ENCODE data around the gene RAI1.

RAI1 gene

GRCh38 chr17:17815436-17816200 lies 134.4 kb downstream of the RAI1 start:
- no peak for DNase-seq (ENCODE audit: low read depth, low spot score)

DNA sequence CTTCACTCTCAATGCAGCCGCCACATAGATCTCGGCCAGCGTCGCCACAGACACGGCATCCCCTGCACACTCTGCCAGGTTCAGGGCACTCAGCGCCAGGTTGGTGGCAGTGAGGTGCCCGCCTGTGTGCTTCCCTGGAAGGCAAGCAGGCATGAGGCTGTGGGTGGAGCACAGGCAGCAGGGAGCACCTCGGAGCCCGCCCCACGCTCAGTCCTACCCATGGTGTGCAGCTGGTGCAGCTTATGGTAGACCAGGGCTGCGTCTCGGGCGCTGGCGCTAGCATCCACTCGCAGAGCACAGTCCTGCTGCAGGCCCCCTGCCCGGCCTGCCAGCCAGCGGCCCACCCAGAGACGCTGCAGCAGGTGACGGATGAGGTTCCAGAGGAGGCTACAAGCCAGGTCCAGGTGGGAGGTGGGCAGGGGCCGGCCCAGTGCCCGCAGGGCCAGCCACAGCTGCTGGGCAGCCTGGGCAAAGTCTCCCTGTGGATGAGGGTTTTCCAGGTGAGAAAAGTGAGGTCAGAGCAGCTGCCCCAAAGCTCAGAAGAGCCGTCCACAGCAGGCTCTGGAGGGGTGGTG lies 135.1 kb downstream of the RAI1 start:
- no peak for DNase-seq (ENCODE audit: low read depth, low spot score)

DNA sequence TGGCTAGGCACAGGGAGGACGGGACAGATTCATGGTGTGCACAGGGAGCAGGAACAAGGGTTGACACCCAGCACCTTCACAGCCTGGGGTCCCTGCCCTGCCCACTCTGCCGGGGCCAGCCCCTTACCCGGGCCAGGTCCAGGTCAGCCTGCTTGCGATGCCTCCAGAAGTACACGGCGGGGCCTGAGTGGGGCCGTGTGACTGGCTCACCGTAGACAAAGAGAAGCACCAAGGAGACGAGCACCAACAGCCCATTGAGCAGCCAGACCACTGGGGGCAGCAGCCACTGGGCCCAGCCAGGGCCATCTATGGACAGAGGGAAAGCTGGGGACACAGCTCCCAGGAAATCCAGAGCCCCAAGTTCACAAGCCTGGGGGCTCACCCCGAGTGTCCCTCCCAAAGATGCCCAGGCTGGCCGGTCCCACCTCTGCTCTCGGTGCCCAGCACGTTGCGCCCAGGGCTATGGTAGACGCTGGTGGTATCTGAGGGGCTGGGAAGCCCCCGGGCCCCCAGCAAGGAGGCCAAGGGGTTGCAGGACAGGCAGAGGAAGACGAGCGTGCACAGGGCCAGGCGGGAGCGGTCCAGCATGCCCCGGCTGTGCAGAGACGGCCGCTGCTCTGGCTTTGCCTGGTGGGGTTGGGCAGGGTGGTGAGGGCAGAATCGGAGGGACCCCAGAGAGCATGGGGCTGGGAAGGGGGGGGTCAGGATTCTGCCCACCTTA lies 135.7 kb downstream of the RAI1 start:
- DNase-seq (ENCODE audit: low read depth, low spot score) = no peak

DNA sequence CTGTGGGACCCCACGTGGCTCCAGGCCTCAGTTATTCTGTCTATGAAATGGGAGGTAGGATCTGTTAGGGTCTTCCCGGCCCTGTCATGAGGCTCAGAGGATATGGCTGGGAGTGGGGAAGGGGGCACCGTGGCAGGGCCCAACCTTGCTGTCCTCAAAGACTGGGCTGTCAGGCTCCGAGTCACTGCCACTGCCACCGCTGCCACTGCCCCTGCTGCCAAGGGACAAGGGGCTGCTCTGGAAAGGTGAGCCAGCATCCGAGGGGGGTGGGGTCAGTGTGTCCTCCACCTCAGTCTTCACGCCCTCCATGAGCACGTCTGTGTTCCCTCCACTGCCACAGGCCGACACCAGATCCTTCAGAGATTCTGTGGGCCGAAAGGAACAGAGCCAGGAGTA lies 136.3 kb downstream of the RAI1 start:
- DNase-seq (ENCODE audit: low read depth, low spot score) = no peak

DNA sequence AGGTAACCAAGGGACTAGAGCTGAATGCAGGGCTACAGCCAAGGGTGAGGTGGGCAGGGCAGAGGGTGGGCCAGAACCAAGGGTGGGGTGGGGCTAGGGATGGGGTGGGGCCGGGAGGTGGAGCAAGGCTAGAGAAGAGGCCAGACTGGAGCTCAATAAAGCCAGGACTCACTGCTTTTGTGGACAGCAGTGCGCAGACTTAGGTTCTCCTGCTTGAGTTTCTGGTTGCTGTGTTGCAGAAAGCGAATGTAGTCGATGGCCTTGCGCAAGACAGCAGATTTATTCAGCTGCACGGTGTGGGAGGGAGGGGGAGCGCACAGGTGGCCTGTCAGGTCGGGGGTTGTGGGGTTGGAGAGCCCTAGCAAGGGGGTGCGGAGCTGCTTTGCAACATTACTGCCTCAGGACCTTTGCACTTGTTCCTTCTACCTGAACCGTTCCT lies 136.8 kb downstream of the RAI1 start:
- DNase-seq (ENCODE audit: low read depth, low spot score) = no peak

DNA sequence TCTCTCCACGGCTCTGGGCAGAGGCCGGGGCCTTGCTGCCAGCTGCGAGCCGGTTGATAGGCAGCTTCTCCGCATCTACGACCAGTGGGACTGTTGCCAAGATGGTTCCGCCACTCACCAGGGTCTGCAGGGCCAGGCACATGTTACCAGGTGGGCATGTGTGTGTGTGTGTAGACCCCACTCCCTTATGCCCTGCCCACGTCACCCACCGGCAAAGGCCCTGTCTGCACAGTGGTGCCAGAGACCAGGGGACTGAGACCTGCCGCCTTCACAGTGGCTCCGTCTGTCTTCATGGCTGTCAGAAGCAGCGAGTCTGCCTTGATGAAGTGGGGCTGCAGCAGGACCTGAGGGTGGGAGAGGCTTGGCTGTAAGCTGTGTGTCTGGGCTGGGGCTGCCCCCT lies 137.9 kb downstream of the RAI1 start:
- no peak for DNase-seq (ENCODE audit: low read depth, low spot score)

DNA sequence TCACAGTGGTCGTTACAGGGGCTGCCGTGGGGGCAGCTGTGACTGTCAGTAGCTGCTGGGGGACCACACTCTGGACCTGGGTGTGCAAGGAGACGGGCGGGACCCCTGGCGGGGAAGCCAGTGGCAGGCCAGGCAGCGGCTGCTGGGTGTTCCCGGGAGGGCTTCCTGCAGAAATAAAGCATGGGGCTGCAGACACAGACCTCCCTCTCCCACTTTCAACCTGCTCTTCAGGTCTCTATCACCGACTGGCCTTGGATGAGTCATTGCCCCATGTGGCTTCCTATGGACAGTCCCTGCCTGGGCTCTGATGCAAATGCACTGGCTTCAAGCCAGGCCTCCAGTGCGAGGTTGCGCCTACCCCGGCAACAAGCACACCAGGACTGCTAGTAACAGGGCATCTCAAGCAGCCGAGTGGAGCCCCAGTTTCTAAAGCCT lies 138.3 kb downstream of the RAI1 start:
- DNase-seq (ENCODE audit: low read depth, low spot score) = no peak

GRCh38 chr17:17820046-17820445 lies 138.8 kb downstream of the RAI1 start:
- no peak for DNase-seq (ENCODE audit: low read depth, low spot score)

DNA sequence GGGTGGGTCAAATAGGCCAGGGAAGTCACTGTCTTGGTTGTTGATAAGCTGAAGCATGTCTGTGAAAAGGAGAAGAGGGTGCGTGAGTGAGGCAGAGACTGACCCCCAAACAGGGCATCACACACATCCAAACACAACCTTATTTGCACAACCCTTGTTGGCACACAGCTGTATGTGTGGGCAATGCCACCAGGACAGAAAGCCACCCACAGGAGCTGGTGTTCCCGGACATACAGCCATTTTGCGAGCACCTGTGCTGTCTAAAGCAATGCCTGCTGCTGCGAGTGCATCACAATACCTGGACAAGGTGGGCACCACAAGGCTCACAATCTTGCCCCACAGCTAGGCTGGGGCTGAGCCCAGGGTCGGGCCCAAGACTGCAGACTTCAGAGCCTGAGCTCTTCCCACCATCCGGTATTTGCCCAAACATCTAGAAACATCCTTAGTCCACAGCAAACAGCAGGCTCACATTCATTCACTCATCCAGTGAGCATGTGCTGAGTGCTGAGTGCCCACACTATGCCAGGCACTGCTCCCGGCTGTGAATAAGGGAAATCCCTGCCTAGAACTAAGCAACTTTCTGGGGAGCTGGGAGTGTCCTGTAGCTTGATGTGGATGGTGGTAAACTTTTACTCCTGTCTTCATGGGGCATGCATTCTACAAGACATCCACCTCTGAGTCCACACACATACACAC lies 139.4 kb downstream of the RAI1 start:
- DNase-seq (ENCODE audit: low read depth, low spot score) = no peak

DNA sequence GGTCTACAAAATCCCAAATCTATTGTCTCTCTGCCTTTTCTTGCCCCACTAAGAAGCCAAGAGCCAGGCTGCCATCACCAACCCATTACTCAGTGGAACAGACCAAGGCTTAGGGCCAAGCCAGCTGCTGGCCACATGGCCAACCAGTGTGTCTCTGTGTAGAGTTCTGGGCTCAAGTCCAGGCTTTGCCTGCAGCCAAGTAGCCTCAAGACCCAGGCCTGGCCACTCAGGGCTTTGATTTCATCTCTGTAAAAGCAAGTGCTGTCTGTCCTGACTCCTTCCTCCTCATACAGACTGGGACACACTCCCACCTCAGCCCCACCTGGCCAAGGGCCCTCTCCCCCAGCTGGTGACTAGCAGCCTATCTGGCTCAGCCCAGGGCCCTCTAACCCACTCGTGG lies 140.9 kb downstream of the RAI1 start:
- DNase-seq (ENCODE audit: low read depth, low spot score) = no peak

DNA sequence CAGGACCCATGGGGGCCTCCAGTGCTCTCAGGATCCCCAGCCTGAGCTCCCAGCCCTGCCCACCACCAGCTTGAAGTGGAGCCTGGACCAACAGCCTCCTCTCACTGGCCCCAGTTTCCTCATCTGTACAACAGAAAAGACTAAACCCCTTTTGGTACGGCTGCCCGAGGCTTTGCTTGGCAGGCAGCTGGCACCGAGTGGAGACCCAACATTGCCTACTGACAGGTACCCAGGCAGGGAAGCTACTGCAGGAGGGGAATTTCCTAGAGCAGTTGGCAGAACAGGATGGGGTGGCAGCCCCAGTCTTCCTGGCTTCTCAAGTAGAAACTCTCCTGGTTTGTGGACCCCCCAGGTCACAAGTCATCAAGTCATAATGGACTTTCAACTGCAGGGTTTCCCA lies 141.4 kb downstream of the RAI1 start:
- DNase-seq (ENCODE audit: low read depth, low spot score) = no peak

GRCh38 chr17:17823433-17824118 lies 142.3 kb downstream of the RAI1 start:
- peak; percentile 61 for DNase-seq (ENCODE audit: low read depth, low spot score)

DNA sequence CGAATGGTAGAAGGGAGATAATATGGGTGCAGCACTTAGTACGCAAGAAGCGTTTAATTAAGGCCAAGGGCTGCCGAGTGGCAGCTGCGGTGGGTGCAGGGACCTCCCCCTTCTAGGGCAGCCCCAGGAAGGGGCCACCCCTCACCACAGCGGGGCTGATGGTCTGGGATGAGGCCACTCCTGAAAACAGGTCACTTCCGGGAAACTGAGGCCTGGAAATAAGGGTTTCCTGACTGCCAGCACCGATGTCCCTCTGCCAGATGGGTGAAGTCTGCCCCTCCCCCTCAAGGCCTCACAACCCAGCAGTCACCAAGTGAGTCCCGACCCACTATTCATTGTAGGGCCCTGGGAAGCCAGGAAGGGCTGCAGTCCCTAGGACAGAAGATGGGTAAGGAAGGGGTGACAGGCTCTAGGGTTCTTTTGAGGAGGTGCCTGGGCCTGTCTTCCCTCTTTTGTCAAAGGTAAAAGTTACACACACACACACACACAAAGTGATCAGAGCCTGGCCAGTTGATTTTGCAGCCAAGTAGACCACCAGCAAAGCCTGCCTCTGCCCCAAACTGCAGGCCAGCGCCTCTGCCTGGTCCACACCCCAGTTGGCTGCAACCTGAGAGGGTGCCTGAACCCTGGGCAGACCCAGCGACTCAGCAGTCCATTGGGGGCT lies 143.0 kb downstream of the RAI1 start:
- DNase-seq (ENCODE audit: low read depth, low spot score) = no peak

- DNase-seq (ENCODE audit: low read depth, low spot score) = no peak
Observed at GRCh38 chr17:17824783-17825614, 143.7 kb downstream of the RAI1 start.

- no peak for DNase-seq (ENCODE audit: low read depth, low spot score)
Observed at GRCh38 chr17:17826342-17826713, 145.1 kb downstream of the RAI1 start.

DNA sequence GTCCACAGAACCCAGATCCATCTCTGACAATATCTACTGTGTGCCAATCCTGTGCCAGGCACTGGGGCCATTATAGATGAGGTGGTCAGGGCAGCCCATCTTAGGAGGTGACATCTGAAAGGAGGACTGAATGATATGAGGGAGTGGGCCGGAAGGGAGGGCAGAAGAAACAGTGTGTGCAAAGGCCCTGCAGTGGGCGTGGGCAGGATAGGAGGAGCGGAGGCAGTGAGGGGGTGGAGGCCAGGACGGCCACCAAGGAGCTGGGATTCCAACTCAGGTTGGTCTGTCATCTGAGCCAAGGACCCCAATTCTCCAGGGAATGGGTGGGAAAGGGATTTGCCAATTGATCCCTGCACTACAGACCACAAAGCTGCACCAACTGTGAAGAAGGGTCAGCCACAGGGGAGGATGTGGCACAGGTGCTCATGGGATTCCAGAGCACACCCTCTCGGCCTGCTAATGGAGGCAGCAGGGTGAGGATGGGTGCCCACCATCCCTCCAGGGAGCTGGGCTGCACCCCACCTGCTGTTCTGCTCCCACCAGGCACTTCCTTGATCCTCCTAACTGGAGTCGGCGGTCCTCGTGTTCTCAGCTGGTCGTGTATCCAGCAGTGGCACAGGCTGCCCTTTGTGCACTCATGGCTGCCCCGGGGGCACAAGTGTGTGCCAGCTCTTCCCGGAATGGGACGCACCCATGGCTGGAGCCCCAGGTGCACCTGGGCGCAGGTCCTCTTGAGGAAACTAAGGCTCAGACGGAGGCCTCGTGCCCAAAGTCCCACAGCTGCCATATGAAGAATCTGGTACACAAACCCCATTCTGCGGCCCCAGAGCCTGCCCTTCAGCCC lies 145.9 kb downstream of the RAI1 start:
- no peak for DNase-seq (ENCODE audit: low read depth, low spot score)

DNA sequence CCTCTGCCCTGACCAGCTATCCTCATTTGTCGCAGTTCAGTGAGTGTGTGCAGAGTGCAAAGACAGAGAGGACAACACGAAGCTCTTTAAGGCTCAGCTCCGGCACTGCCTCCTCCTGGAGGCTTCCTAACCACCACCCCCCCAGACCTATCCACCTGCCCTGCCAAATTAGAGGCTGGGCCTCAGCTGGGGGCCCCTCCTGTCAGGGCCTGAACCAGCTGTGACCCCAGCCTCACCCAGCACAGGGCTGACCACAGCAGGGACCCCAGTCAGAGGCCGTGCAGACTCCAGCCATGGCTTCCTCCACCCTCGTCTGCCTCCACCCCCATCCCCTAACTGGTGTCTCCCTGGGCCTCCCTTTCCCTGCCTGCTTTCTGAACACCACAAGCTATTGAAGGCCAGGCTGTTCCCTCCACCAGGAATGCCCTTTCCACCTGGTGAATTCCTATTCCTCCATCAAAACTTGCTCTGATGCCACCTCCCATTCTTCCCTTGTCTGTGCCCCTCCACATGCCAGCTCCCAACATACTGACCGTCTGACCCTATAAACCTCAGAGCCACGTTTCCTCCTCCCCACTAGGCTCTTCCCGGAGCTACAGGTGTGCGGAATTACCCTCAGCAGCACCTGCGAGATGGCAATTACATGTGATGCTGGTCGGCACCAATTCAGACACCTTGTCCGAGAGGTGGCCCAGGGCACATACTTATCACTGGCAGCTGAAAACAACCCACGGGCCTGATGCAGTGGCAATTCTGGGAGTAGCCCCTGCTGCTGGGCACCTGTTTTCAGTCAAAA lies 146.8 kb downstream of the RAI1 start:
- no peak for DNase-seq (ENCODE audit: low read depth, low spot score)

- DNase-seq (ENCODE audit: low read depth, low spot score) = no peak
Observed at GRCh38 chr17:17830269-17830567, 149.0 kb downstream of the RAI1 start.

DNA sequence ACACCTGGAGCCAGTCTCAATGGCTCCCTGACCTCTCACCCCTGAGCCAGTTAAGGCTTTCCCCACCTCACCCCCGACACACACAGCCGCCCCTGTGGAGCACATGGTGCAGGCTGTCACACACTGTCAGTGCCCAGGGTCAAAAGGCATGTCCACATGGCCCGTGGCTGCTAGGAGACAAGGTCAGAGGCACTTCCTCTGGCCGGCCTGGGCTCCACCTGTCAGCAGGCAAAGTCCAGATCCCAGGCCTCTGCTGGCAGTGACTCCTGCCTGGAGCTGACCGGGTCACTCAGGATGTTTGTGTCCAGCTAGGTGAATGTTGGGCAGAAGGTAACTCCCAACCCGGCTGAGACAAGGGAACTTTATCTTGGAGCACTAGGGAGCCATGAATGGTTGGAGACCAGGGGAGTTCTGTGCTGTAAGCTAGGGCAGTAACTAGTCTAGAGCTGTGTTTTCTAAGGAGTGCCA lies 149.5 kb downstream of the RAI1 start:
- DNase-seq (ENCODE audit: low read depth, low spot score) = no peak

All from iPS DF 19.7 (cell line).